Activated B cell treated with CpG ODN at 0.5 μM for 24 hours (primary cell): ENCODE measurements around the gene ADSS1. TPM values are rescaled to one million over a fixed set of nuclear protein-coding genes. Genes with fewer than 3 reads are reported as not detected.
A peak's percentile ranks its signal among the peaks of the same experiment; 100 is the strongest.

Source experiments
- ATAC-seq: fragments of 200-7000 bp; cut with Tn5 transposase; one replicate; pipeline ENCODE4 v1.10.0; 2021; ENCODE audit warnings: low read depth, mild to moderate bottlenecking, moderate library complexity
- CTCF ChIA-PET: fragments of 350-600 bp; sonication (Branson Sonifier 250); formaldehyde crosslinking; loops from one replicate; lab custom pipeline; 2021; ENCODE audit warnings: antibody characterized with exemption; lab: Charles Lee
- POLR2A ChIA-PET: fragments of 350-600 bp; sonication (Branson Sonifier 250); formaldehyde crosslinking; loops from one replicate; lab custom pipeline; 2021; ENCODE audit warnings: antibody characterized with exemption; lab: Charles Lee
- DNase-seq: peaks from one replicate; pipeline ENCODE4 v3.0.0; 2022
- H3K27ac Mint-ChIP-seq: one replicate; pipeline ENCODE4 v1.8.0; 2020; ENCODE audit warnings: mixed read lengths
- H3K27me3 Mint-ChIP-seq: one replicate; pipeline ENCODE4 v1.8.0; 2021; ENCODE audit warnings: mixed read lengths
- H3K36me3 Mint-ChIP-seq: one replicate; pipeline ENCODE4 v1.8.0; 2021; ENCODE audit warnings: low read depth, mixed read lengths
- H3K4me1 Mint-ChIP-seq: one replicate; pipeline ENCODE4 v1.8.0; 2021; ENCODE audit warnings: mixed read lengths
- H3K4me3 Mint-ChIP-seq: one replicate; pipeline ENCODE4 v1.8.0; 2020; ENCODE audit warnings: mild to moderate bottlenecking, mixed read lengths
- H3K9me3 Mint-ChIP-seq: one replicate; pipeline ENCODE4 v1.8.0; 2020; ENCODE audit warnings: mixed read lengths
- intact Hi-C: fragments of 100-400 bp; cut with micrococcal nuclease; formaldehyde crosslinking; loops from one replicate; pipeline ENCODE4 v1.15.1; 2024
- total RNA-seq: library from RNA; stranded (reverse); gene quantifications from 2 replicates; pipeline ENCODE4 v1.2.3, GENCODE V29; 2022
- TF ChIP-seq, protein P1 (sequence below): fragments of 200-600 bp; IDR thresholded peaks from one replicate; pipeline ENCODE4 v1.8.0; 2022; ENCODE audit warnings: antibody characterized with exemption, mild to moderate bottlenecking

Gene ADSS1
- 0.18 and 0.39 TPM in 2 replicates for total RNA-seq

DNA sequence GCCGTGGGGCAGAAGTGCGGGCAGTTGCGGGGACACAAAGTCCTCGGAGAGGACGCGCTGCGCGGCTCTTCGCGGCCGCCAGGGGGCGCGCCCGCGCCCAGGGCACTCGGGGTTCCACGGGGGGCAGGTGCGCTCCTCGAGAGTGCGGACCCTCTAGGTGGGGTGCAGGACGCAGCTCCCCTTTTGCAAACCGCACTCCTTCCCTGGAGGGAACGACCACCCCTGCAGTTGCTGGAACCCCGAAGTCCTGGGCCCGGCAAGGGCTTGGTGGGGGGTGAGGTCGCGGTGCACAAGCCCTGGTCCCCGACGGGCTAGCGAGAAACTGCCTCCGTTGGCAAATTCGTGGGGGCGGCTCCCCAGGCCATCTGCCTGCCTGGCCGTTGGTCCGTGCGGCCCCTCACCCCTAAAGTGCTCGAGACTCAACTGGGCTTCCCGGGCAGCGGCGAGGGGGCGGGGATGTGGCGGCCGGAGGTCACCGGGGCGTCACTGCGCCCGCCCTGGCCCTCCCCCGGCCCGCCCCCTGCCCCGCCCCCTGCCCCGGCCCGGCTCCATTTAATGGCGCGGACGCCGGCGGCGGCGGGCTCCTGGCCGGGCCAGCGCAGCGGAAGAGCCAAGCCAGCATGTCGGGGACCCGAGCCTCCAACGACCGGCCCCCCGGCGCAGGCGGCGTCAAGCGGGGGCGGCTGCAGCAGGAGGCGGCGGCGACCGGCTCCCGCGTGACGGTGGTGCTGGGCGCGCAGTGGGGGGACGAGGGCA lies at the start of gene ADSS1:
Gene ADSS1, plus strand, starts transcription at position 579 of the 756 bp plus-strand sequence. Its CDS starts 42 bp downstream, at position 621.
- Mint-ChIP-seq H3K9me3 (no peaks in the 10 kb centered on the region), H3K27me3 (peaks cover 5% of the 10 kb centered on the region), H3K27ac (no peak within 1 kb of the TSS), H3K4me3 (peak within 1 kb of the TSS; percentile 78), H3K4me1 (no peaks in the 10 kb centered on the region), H3K36me3 (peaks cover 7% of the 10 kb centered on the region)
- ChIA-PET POLR2A (interaction anchor here (1.0 to 1.2 kb wide), 2 partner anchors 13 to 15 kb away, joined by 4 read pairs; no protein-coding TSS in a partner anchor), CTCF (interaction anchor here (0.8 to 2.6 kb wide), 2 partner anchors 29 to 79 kb away, joined by 3 to 9 read pairs; partner anchors contain the start of gene SIVA1)
- intact Hi-C loops, result loop anchor here (1.0 to 5.0 kb wide), 3 partner anchors 28 to 323 kb away; no protein-coding TSS in a partner anchor
- ATAC-seq, result peak; percentile 83
- DNase-seq, result peak; percentile 68
- TF ChIP-seq, protein P1, sequence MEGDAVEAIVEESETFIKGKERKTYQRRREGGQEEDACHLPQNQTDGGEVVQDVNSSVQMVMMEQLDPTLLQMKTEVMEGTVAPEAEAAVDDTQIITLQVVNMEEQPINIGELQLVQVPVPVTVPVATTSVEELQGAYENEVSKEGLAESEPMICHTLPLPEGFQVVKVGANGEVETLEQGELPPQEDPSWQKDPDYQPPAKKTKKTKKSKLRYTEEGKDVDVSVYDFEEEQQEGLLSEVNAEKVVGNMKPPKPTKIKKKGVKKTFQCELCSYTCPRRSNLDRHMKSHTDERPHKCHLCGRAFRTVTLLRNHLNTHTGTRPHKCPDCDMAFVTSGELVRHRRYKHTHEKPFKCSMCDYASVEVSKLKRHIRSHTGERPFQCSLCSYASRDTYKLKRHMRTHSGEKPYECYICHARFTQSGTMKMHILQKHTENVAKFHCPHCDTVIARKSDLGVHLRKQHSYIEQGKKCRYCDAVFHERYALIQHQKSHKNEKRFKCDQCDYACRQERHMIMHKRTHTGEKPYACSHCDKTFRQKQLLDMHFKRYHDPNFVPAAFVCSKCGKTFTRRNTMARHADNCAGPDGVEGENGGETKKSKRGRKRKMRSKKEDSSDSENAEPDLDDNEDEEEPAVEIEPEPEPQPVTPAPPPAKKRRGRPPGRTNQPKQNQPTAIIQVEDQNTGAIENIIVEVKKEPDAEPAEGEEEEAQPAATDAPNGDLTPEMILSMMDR, result peak; percentile 94

DNA sequence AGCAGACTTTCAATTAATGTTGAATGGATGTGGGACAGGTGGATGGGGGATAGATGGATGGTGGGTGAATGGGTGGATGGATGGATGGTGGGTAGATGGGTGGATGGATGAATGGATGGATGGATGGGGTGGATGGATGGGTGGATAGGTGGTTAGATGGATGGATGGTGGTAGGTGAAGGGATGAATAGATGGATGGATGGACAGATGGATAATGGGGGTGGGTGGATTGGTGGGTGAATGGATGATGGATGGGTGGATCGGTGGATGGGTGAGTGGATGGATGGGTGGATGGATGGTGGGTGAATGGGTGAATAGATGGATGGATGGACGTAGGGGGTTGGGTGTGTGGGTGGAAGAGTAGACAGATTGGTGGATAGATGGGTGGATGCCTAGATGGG lies 48.6 kb upstream of the ADSS1 start:
- intact Hi-C loops, result no loop called here
- H3K4me3 Mint-ChIP-seq, result no peak overlapping the region
- no peaks in the 10 kb centered on the region for H3K27me3 Mint-ChIP-seq
- TF ChIP-seq, protein P1, result no peak
- peak overlapping the region; percentile 8 for H3K27ac Mint-ChIP-seq
- ChIA-PET CTCF (no interaction called here), POLR2A (interaction anchor here (0.7 kb wide), 1 partner anchor 17 kb away, joined by 4 read pairs; no protein-coding TSS in a partner anchor)
- peaks cover 34% of the 10 kb centered on the region for H3K4me1 Mint-ChIP-seq
- no peak for ATAC-seq
- no peaks in the 10 kb centered on the region for H3K36me3 Mint-ChIP-seq
- H3K9me3 Mint-ChIP-seq, result peaks cover 4% of the 10 kb centered on the region
- no peak for DNase-seq

GRCh38 chr14:104676130-104676693 lies 47.8 kb upstream of the ADSS1 start:
- Mint-ChIP-seq H3K36me3 (no peaks in the 10 kb centered on the region), H3K4me1 (peaks cover 41% of the 10 kb centered on the region), H3K9me3 (peaks cover 2% of the 10 kb centered on the region), H3K27ac (no peak overlapping the region), H3K4me3 (no peak overlapping the region), H3K27me3 (no peaks in the 10 kb centered on the region)
- DNase-seq (no peak), ATAC-seq (no peak)
- CTCF ChIA-PET, result interaction anchor here (1.6 kb wide), 1 partner anchor 11 kb away, joined by 10 read pairs; no protein-coding TSS in a partner anchor
- POLR2A ChIA-PET, result interaction anchor here (0.6 to 6.9 kb wide), 7 partner anchors 11 to 389 kb away, joined by 3 to 182 read pairs (median 5); partner anchors contain the start of genes GPR132 and INF2
- TF ChIP-seq, protein P1, result no peak
- intact Hi-C loops, result loop anchor here (2.0 kb wide), 1 partner anchor 19 kb away; no protein-coding TSS in a partner anchor

DNA sequence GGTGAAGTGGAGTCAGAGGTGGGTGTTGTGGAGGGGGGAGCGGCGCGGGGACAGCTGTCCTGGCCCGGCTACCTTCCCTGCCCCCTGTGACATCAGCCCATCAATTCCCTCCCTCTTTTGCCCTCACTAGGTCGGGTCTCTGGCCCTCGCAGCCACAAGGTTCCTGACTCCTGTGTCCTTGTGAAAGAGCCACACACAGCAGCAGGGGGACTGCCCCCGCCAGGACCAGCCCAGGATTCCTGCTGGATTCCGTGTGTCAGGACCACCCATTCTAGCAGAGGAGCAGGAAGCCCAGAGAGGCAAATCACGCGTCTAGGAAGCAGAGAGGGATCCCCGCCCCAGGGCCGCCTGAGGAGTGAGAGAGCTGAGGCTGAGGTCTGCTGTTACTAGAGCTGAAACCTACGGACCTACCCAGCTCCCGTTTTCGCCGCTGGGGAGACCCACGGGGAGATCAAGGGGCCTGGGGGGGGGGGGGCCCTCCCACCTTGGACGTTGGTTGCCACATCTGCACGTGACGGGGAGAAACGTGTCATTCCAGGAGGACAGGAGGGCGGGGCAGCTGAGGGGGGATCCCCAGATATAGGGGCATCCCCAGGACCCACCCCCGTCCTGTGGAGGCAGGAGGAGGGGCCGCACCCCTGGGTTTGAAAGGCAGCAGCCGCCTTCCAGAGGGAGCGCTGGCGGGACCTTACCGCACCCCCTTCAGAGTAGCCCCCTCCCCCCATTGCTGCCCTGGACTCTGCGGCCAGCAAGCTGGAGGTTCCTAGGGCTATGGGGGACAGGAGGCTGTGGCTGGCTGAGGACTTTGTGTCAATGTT lies 47.1 kb upstream of the ADSS1 start:
- Mint-ChIP-seq H3K27ac (peak overlapping the region; percentile 80), H3K4me1 (peaks cover 47% of the 10 kb centered on the region), H3K36me3 (no peaks in the 10 kb centered on the region), H3K9me3 (peaks cover 2% of the 10 kb centered on the region), H3K4me3 (peak overlapping the region; percentile 81), H3K27me3 (no peaks in the 10 kb centered on the region)
- CTCF ChIA-PET, result interaction anchor here (1.0 to 1.6 kb wide), 3 partner anchors 11 to 17 kb away, joined by 3 to 10 read pairs (median 4); no protein-coding TSS in a partner anchor
- TF ChIP-seq, protein P1, result no peak
- POLR2A ChIA-PET, result interaction anchor here (0.6 to 6.9 kb wide), 11 partner anchors 10 to 388 kb away, joined by 3 to 182 read pairs (median 5); partner anchors contain the start of genes GPR132 and INF2
- DNase-seq, result no peak
- peak; percentile 12 for ATAC-seq
- intact Hi-C loops, result loop anchor here (1.0 to 2.0 kb wide), 4 partner anchors 12 to 75 kb away; no protein-coding TSS in a partner anchor
